ENCODE measurements around the gene ANKRD39. TPM values are rescaled to one million over a fixed set of nuclear protein-coding genes. Genes with fewer than 3 reads are reported as not detected.
A peak's percentile ranks its signal among the peaks of the same experiment; 100 is the strongest.

The ANKRD39 gene
- total and polyA plus RNA-seq, 7 donors: 19.2 to 101 (median 53.3) TPM

DNA sequence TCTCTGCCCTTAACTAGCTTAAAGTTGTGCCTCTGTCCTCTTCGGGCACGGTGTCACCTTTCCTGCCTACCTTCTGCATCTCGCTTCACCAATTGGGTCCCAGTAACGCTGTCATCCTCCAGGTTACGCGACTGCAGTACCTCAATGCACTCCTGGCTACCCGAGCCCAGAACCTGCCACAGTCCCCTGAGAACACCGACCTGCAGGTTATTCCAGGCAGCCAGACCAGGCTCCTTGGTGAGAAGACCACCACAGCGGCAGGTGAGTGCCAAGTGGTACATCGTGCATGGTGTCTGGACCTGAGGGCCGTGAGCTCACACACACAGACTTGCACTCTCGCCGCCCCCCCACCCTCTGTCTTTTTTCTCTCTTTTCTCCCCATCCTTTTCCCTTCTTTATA, 28.9 kb downstream of the ANKRD39 start:
- Histone ChIP-seq H3K27ac (no peak overlapping the region), H3K4me1 (peaks cover 19% of the 10 kb centered on the region), H3K36me3 (ENCODE audit: insufficient read depth in 1 of 2, low read depth in 1 of 2) (peaks cover 6 to 86% of the 10 kb centered on the region in 2 donors), H3K9me3 (no peaks in the 10 kb centered on the region), H3K27me3 (ENCODE audit: insufficient read depth in 3 of 3, low read length in 2 of 3) (no peaks in the 10 kb centered on the region), H3K4me3 (no peak overlapping the region)
- TF ChIP-seq, protein P1, sequence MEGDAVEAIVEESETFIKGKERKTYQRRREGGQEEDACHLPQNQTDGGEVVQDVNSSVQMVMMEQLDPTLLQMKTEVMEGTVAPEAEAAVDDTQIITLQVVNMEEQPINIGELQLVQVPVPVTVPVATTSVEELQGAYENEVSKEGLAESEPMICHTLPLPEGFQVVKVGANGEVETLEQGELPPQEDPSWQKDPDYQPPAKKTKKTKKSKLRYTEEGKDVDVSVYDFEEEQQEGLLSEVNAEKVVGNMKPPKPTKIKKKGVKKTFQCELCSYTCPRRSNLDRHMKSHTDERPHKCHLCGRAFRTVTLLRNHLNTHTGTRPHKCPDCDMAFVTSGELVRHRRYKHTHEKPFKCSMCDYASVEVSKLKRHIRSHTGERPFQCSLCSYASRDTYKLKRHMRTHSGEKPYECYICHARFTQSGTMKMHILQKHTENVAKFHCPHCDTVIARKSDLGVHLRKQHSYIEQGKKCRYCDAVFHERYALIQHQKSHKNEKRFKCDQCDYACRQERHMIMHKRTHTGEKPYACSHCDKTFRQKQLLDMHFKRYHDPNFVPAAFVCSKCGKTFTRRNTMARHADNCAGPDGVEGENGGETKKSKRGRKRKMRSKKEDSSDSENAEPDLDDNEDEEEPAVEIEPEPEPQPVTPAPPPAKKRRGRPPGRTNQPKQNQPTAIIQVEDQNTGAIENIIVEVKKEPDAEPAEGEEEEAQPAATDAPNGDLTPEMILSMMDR (IDR thresholded peaks at IDR 0.05): no peak
- no peak for DNase-seq
- intact Hi-C loops (cut with DNase I): no loop called here
- ATAC-seq: no peak
- 90 to 96% (median 92%) methylated on average over 13 of the region's 13 CpGs for WGBS, 3 donors

- H3K27me3 ChIP-seq (ENCODE audit: insufficient read depth in 3 of 3, low read length in 2 of 3): no peaks in the 10 kb centered on the region
- intact Hi-C loops (cut with DNase I): no loop called here
- H3K27ac ChIP-seq: no peak overlapping the region
- no peaks in the 10 kb centered on the region for H3K9me3 ChIP-seq
- WGBS, 3 donors: 90 to 94% (median 90%) methylated on average over 14 of the region's 14 CpGs
- no peak overlapping the region for H3K4me3 ChIP-seq
- TF ChIP-seq, protein P1 (IDR thresholded peaks at IDR 0.05): no peak
- no peak for DNase-seq
- ATAC-seq: no peak
- peaks cover 20% of the 10 kb centered on the region for H3K4me1 ChIP-seq
- peaks cover 6 to 90% of the 10 kb centered on the region in 2 donors for H3K36me3 ChIP-seq (ENCODE audit: insufficient read depth in 1 of 2, low read depth in 1 of 2)
Observed at GRCh38 chr2:96828436-96828835, 29.4 kb downstream of the ANKRD39 start.

DNA sequence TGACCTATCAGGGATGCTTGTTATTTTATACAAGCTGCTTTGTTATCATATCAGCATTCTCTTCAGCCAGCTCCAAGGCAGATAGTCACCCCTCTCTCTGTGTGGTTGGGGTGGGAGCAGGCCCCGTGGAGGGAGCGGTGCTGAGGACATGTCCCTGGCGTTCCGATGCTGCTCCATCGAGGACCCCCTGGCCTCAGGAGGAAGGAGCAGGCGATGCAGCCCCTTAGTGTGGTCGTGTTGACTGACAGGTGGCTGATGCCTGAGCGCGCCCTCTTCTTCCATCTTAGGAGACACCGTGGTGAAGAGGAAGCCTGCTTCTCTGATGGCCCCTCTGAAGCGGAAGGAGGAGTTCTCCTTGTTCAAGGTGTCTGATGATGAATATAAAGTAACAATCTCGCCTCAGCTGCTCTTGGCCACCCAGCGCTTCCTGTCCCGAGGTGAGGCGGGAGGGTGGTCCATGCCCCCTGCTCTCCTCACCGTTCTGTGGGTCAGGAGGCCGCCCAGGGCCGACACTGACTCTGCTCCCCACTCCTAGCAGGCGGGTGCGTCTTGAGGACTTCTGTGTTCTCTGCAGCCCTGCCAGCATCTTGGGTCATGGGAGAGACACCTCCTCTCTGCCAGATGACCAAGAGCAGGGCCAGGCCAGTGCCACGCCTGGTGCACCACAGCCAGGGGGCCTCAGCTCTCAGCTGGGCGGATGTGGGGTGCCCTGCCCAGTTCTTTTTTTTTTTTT, 31.1 kb downstream of the ANKRD39 start:
- ATAC-seq (peak in 2 of 4 donors; percentile 6 to 9), DNase-seq (peak in 1 of 2 donors; percentile 62)
- Histone ChIP-seq H3K9me3 (no peaks in the 10 kb centered on the region), H3K27ac (no peak overlapping the region), H3K4me3 (no peak overlapping the region), H3K36me3 (ENCODE audit: insufficient read depth in 1 of 2, low read depth in 1 of 2) (peaks cover 6 to 83% of the 10 kb centered on the region in 2 donors), H3K27me3 (ENCODE audit: insufficient read depth in 3 of 3, low read length in 2 of 3) (no peaks in the 10 kb centered on the region), H3K4me1 (peaks cover 10% of the 10 kb centered on the region)
- intact Hi-C loops (cut with DNase I): no loop called here
- TF ChIP-seq, protein P1 (IDR thresholded peaks at IDR 0.05): no peak
- WGBS, 3 donors: 84 to 87% (median 85%) methylated on average over 22 of the region's 22 CpGs

DNA sequence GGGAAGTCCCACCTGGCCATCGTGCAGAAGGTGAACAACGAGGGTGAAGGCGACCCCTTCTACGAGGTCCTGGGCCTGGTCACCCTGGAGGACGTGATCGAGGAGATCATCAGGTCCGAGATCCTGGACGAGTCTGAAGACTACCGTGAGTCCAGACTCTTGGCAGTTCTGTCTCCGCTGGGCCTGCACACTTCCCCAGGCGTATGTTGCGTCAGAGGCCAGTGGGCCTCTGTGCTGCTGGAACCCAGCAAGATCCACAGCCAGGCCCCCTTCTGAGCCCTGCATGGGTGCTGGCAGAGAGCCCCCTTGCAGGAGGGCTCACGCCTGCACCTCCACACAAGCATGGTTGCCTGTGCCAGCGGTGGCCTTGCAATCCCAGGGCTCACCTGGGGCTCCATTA, 32.8 kb downstream of the ANKRD39 start:
- DNase-seq (peak in 1 of 2 donors; percentile 42), ATAC-seq (no peak)
- Histone ChIP-seq H3K27me3 (ENCODE audit: insufficient read depth in 3 of 3, low read length in 2 of 3) (no peaks in the 10 kb centered on the region), H3K27ac (no peak overlapping the region), H3K9me3 (no peaks in the 10 kb centered on the region), H3K4me1 (peaks cover 23% of the 10 kb centered on the region), H3K4me3 (no peak overlapping the region), H3K36me3 (ENCODE audit: insufficient read depth in 1 of 2, low read depth in 1 of 2) (peaks cover 6 to 68% of the 10 kb centered on the region in 2 donors)
- TF ChIP-seq, protein P1 (IDR thresholded peaks at IDR 0.05): no peak
- 86 to 93% (median 86%) methylated on average over 14 of the region's 14 CpGs for WGBS, 3 donors
- intact Hi-C loops (cut with DNase I): no loop called here
